Tibial nerve (tissue), 4 donors: Measurements from ENCODE around the gene TP53INP2. TPM values are rescaled to one million over a fixed set of nuclear protein-coding genes. Genes with fewer than 3 reads are reported as not detected.

Experiments used
- DNase-seq, 2 donors: peaks; one replicate each; pipeline ENCODE4 v3.0.0-alpha.2; 2019; ENCODE audit warnings: low spot score in 2 of 2
- H3K27ac ChIP-seq, 4 donors: fragments of 200-600 bp; sonication (generic) in 3 of 4; one replicate each; pipeline ENCODE4 v1.5.1; 2017 to 2019; ENCODE audit warnings: mild to moderate bottlenecking in 1 of 4
- H3K27me3 ChIP-seq, 2 donors: fragments of 200-600 bp; sonication (generic) in 1 of 2; one replicate each; pipeline versions ENCODE4 v1.5.1 to v1.6.0; 2017 to 2019
- H3K36me3 ChIP-seq, 3 donors: fragments of 200-600 bp; sonication (generic); one replicate each; pipeline ENCODE4 v1.5.1; 2018 to 2019
- H3K4me1 ChIP-seq, 4 donors: fragments of 200-600 bp; sonication (generic) in 3 of 4; one replicate each; pipeline ENCODE4 v1.5.1; 2017 to 2019
- H3K4me3 ChIP-seq, 4 donors: fragments of 200-600 bp; sonication (generic) in 3 of 4; one replicate each; pipeline ENCODE4 v1.5.1; 2017 to 2019; ENCODE audit warnings: mild to moderate bottlenecking in 1 of 4, moderate library complexity in 1 of 4
- H3K9me3 ChIP-seq, 4 donors: fragments of 200-600 bp; sonication (generic) in 3 of 4; one replicate each; pipeline ENCODE4 v1.5.1; 2017 to 2019
- EP300 ChIP-seq, 2 donors: sonication (generic); formaldehyde crosslinking; IDR thresholded peaks; one replicate each; pipeline ENCODE4 v1.6.1; 2017; ENCODE audit warnings: antibody characterized with exemption in 2 of 2, mild to moderate bottlenecking in 1 of 2
- POLR2A ChIP-seq, 2 donors: fragments of 450-650 bp; IDR thresholded peaks; one replicate each; pipeline ENCODE4 v1.6.1; 2017; ENCODE audit warnings: antibody characterized with exemption in 2 of 2, mild to moderate bottlenecking in 2 of 2, moderate library complexity in 2 of 2
- whole genome bisulfite sequencing, 2 donors: methylation state at CpG; one replicate each; pipeline ENCODE4 v1.1.5; 2018; 5-methylcytosine and 5-hydroxymethylcytosine counted together
- total RNA-seq, 4 donors: library from RNA; depleted of rRNA; stranded (reverse); fragments of >200 nt; gene quantifications; one replicate each; pipeline ENCODE4 v1.1.0, GENCODE V29; 2016
- TF ChIP-seq, protein P1 (sequence below), 5 experiments: fragments of 200-600 bp in 3 of 5; fragments of 450-650 bp in 2 of 5; sonication (generic) in 3 of 5; IDR thresholded peaks; one replicate each; pipeline ENCODE4 v1.5.1; 2016 to 2019; ENCODE audit warnings: antibody characterized with exemption in 5 of 5, mild to moderate bottlenecking in 3 of 5, moderate library complexity in 2 of 5

TP53INP2 gene
- total RNA-seq, 4 donors from 2014 or later = 11.9 to 19.5 (median 18.1) TPM

DNA sequence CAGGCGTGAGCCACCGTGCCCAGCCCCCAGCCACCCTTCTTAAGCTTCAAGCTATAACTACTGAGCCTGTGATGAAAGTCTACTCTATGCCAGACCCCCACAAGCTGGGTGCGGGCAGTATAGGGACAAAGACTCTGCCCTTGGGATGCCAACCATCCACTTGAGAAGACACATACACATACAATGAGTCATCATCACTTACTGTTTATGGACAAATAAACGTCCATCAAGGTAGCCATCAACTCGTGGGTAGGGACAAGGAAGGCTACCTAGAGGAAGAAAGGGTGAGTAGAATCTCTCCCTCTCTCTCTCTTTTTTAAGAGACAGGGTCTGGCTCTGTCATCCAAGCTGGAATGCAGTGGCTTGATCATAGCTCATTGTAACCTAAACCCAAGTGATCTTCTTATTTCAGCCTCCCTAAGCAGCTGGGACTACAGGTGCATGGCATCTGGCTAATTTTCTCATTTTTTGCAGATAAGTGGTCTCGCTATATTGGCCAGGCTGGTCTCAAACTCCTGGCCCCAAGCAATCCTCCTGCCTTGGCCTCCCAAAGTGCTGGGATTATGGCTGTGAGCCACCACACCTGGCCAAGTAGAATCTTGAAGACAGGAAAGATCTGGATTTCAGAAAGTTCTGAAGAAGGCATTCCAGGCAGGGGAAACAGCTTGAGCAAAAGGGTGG is 2.6 kb upstream of the TP53INP2 start:
- Histone ChIP-seq H3K36me3 (no peaks in the 10 kb centered on the region), H3K27me3 (no peaks in the 10 kb centered on the region), H3K9me3 (no peaks in the 10 kb centered on the region), H3K4me3 (no peak overlapping the region), H3K27ac (no peak overlapping the region), H3K4me1 (peaks cover 0 to 23% (median 15%) of the 10 kb centered on the region in 4 donors)
- 75 to 82% methylated on average over 4 of the region's 6 CpGs for WGBS, 2 donors
- no peak for DNase-seq
- TF ChIP-seq, protein P1, sequence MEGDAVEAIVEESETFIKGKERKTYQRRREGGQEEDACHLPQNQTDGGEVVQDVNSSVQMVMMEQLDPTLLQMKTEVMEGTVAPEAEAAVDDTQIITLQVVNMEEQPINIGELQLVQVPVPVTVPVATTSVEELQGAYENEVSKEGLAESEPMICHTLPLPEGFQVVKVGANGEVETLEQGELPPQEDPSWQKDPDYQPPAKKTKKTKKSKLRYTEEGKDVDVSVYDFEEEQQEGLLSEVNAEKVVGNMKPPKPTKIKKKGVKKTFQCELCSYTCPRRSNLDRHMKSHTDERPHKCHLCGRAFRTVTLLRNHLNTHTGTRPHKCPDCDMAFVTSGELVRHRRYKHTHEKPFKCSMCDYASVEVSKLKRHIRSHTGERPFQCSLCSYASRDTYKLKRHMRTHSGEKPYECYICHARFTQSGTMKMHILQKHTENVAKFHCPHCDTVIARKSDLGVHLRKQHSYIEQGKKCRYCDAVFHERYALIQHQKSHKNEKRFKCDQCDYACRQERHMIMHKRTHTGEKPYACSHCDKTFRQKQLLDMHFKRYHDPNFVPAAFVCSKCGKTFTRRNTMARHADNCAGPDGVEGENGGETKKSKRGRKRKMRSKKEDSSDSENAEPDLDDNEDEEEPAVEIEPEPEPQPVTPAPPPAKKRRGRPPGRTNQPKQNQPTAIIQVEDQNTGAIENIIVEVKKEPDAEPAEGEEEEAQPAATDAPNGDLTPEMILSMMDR (IDR thresholded peaks at IDR 0.05) = no peak

DNA sequence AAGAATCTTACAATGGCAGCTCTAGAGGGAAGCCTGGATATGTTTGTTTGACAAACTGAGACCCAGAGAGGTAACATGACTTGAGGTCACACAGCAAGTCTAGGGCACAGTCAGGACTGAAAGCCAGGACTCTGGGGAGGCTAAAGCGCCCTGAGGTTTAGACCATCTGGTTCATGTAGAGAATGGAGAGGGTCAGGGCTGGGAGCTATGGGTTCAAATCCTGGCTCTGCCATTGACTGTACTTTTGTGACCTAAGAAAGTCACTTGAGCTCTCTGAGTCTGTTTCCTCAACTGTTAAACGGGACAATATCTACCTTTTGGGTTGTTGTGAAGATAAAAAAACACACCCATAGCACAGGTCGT is 1.1 kb upstream of the TP53INP2 start:
- Histone ChIP-seq H3K4me1 (peaks cover 0 to 28% (median 15%) of the 10 kb centered on the region in 4 donors), H3K27ac (peak overlapping the region in 3 of 4 donors; percentile 95 to 99 (median 98))

DNA sequence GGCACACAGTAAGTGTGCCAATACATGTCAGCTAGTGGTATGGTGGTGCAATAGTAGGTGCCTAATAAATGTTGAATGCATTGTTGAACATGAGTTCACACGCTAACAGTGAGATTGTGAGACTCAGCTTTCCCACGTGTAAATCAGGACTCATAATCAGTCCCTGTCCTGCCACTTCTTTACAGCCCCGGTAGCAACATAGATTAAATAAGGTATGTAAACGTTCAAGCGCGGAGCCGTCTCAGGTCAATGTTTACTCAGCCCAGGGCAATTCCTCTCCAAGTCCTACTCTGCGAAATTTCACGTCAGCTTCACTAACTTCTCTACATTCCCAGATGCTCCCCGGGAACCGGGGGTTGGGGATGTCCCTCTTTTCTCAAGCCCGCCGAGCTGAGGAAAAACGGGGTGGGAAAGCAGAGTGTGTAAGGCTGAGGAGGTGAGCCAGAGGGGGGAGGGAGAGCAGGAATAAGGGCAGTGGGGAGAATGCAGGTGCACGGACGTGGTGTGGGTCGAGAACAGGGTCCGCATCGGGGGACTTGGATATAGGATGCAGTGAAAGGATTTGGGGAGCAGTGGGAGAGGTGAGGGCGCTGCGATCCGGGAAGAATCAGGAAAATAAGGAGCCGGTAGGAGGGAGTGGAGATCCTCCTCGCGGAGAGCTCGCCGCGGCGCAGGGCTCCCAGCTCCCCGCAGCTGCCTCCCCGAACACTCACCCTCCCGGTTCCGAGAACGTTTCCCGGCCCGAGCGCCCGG is 544 bp upstream of the TP53INP2 start:
- Histone ChIP-seq H3K9me3 (no peaks in the 10 kb centered on the region), H3K4me1 (peaks cover 0 to 33% (median 16%) of the 10 kb centered on the region in 4 donors), H3K36me3 (no peaks in the 10 kb centered on the region), H3K27ac (peak overlapping the region; percentile 95 to 99 (median 98)), H3K4me3 (peak overlapping the region; percentile 69 to 89 (median 78)), H3K27me3 (no peaks in the 10 kb centered on the region)
- WGBS, 2 donors = 1% methylated on average over 23 to 38 of the region's 38 CpGs
- DNase-seq = peak in 1 of 2 donors; percentile 17
- TF ChIP-seq POLR2A (IDR thresholded peaks at IDR 0.05) (no peak), EP300 (IDR thresholded peaks at IDR 0.05) (peak in 1 of 2 donors; percentile 80)
- TF ChIP-seq, protein P1 (IDR thresholded peaks at IDR 0.05) = no peak

More for the DNA sequence above, 1.1 kb upstream of the TP53INP2 start:
- Histone ChIP-seq H3K36me3 (no peaks in the 10 kb centered on the region), H3K9me3 (no peaks in the 10 kb centered on the region), H3K27me3 (no peaks in the 10 kb centered on the region), H3K4me3 (peak overlapping the region in 2 of 4 donors; percentile 73 to 82)
- 37 to 54% methylated on average over 3 of the region's 3 CpGs for WGBS, 2 donors
- DNase-seq = no peak
- no peak for TF ChIP-seq EP300 (IDR thresholded peaks at IDR 0.05)

DNA sequence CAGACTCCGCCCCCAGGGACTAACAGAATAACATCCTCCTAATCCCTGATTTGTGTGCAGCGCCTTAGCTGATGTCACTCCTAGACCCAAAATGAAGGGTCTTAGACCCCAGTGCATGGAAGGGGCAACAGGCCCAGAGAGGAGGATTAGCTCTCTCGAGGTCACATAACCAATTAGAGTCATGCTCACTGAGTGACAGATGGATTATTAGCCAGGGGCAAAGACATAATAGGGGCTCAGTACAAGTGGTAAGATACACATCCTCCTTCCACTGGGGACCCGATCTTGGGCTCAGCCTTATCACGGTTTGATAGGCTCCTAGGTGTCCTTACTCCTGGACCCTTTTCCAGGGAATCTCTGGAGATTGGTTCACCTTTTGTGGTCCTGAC is 858 bp downstream of the TP53INP2 start:
- 30 to 39% methylated on average over 5 of the region's 5 CpGs for WGBS, 2 donors
- Histone ChIP-seq H3K9me3 (no peaks in the 10 kb centered on the region), H3K4me3 (peak overlapping the region; percentile 69 to 89 (median 78)), H3K4me1 (peaks cover 0 to 37% (median 17%) of the 10 kb centered on the region in 4 donors), H3K27me3 (no peaks in the 10 kb centered on the region), H3K36me3 (no peaks in the 10 kb centered on the region), H3K27ac (peak overlapping the region; percentile 95 to 99 (median 98))
- TF ChIP-seq EP300 (IDR thresholded peaks at IDR 0.05) (no peak), POLR2A (IDR thresholded peaks at IDR 0.05) (no peak)
- TF ChIP-seq, protein P1 (IDR thresholded peaks at IDR 0.05) = no peak
- no peak for DNase-seq

DNA sequence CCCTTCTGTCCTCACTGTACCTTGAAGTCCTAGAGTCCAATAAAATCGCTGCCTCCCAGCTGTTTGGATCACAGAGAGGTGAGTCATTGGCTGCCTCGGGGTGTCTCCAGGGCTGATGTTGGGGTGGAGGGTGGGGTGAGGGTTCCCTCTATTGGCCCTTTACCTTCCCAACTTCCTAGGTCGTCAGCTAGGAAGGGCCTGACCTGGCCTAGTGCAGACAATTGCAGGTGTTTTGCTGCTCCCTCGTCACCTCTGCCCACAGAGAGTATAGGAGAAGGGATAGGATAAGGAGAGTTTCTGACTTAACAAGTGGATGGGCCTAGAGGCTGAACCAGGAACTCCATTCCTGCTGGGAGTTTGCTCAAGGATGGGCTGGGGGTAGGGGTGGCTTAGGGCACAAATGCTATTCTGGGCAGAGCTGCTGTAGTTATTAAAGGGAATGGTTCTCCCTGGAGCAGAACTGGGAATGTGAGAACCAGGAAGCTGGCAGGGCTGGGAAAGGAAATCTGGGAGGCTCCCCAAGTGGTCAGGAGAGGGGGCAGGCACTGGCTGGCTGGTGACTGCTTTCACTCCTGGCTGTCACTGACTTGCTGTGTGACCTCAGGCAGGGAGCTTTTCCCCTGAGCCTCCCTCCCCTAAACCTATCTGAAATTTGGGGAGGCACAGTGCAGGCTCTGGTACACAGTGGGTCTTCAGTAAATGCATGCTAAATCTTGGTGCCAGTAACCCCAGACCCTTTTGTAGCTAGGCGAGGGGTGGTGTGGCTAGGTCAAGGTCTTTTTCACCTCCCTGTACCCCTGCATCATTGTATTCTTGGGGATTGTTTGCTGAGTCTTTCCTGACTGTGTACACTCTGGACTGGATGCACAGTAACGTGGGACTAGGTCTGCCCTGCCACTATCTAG is 1.5 kb downstream of the TP53INP2 start:
- H3K27me3 ChIP-seq = no peaks in the 10 kb centered on the region
- no peaks in the 10 kb centered on the region for H3K9me3 ChIP-seq
- H3K36me3 ChIP-seq = peaks cover 0 to 1% (median 0%) of the 10 kb centered on the region in 3 donors
- DNase-seq = no peak
- H3K4me1 ChIP-seq = peaks cover 0 to 44% (median 20%) of the 10 kb centered on the region in 4 donors
- H3K27ac ChIP-seq = peak overlapping the region; percentile 95 to 99 (median 98)
- 39 to 46% methylated on average over 6 of the region's 6 CpGs for WGBS, 2 donors
- peak overlapping the region in 2 of 4 donors; percentile 69 to 82 for H3K4me3 ChIP-seq
- TF ChIP-seq EP300 (IDR thresholded peaks at IDR 0.05) = no peak
- TF ChIP-seq, protein P1 (IDR thresholded peaks at IDR 0.05) = peak in 3 of 5 experiments; percentile 7 to 36 (median 12)
- TF ChIP-seq POLR2A (IDR thresholded peaks at IDR 0.05) = no peak
